Measurements from ENCODE around the gene KCTD16.

GRCh38 chr5:144464306-144464705 lies 293.6 kb downstream of the KCTD16 start:
- TF ChIP-seq, protein P1, sequence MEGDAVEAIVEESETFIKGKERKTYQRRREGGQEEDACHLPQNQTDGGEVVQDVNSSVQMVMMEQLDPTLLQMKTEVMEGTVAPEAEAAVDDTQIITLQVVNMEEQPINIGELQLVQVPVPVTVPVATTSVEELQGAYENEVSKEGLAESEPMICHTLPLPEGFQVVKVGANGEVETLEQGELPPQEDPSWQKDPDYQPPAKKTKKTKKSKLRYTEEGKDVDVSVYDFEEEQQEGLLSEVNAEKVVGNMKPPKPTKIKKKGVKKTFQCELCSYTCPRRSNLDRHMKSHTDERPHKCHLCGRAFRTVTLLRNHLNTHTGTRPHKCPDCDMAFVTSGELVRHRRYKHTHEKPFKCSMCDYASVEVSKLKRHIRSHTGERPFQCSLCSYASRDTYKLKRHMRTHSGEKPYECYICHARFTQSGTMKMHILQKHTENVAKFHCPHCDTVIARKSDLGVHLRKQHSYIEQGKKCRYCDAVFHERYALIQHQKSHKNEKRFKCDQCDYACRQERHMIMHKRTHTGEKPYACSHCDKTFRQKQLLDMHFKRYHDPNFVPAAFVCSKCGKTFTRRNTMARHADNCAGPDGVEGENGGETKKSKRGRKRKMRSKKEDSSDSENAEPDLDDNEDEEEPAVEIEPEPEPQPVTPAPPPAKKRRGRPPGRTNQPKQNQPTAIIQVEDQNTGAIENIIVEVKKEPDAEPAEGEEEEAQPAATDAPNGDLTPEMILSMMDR (conservative IDR thresholded peaks at IDR 0.05; ENCODE audit: low read length): no peak
- no peak for TF ChIP-seq EZH2phosphoT487 (IDR thresholded peaks at IDR 0.05; ENCODE audit: borderline replicate concordance)

Measured in Loucy (cell line).